Measurements from ENCODE around the gene GMDS.

The GMDS gene

DNA sequence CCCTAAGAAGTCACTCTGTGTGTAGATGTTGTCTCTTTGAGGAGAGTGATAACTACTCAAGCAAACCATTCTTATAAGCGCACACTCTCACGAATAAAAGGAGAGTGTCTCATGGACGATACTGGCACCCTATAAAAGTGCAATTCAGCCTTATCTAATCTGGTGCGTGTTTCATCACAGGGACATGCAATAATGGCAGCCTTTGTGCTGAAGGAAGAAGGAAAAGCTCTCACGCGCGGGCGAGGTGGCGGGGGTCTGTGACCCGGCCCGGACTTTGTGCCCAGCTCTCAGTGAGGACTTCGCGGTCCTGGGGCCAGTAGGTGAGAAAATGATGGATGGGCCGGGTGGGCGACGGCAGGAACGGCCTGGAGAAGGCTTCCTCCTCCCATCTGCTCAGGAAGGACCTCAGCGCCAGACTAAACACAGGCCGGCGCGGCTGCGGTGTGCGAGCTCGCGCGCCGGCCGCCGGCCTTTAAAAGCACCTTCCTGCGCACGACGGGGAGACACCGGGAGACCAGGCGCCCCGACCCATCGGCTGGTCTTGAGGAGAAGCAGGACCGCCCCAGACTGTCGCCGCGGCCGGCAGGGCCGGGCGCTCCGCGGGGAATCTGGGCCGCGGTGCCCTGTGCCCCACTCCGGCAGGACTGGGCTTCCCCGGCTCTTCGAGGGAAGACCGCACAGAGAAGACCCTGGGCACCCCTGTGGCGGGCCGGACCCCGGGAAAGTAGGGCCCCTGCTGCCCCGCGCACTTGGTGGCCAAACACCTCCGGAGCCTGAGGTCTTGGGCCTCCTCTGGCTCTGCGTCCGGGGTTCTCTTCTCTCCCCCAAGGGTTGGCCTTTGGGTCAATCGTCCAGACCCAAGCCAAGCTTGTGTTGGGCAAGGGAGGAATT, 644.0 kb downstream of the GMDS start:
- no peak for DNase-seq (ENCODE audit: low read depth)

DNA sequence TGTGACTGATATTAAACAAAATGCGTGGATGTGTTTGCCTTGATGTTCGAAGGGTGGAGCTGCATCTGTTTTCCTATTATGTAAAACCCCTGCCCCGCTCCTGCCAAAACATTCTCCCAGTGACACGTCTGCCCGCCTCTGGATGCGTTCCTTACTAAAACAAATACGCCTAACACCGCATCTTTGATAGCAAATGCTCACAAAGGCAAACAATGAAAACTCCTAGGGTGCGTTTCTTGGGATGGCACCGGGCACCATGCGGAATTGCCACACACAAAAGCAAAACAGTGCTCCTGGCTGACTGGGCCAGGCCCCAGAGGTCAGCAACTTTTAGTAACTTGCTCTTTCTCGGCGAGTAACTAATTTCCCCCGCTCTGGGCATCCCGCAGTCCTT, 644.6 kb downstream of the GMDS start:
- DNase-seq (ENCODE audit: low read depth): no peak

DNA sequence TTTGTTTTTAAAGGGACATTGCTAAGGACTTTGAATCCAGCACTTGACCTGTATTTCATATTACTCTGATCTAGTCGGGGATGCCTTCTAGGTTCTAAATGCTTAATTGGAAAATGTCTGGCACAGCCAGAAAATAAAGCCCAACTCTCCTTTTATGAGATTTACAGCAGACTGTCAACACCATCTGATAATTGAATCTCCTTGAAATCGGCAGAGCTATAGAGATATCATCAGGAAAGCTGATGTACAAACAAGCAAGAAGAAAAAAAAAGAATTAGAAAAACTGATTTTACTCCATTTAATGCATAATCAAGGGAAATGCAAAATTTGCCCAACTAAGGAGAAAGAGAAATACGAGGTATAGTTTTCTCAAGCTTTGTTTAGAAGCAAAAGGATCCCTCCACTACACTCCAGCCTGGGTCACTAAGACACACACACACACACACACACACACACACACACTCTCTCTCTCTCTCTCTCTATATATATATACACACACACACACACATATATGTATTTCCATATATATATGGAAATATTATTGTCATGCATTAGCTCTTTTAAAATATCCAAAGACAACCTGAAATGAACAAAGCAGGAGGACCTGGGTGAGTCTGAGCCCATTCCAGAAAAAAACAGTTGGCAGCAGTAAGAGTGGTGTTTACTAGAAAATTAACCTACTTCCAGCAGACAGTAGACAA, 645.2 kb downstream of the GMDS start:
- DNase-seq (ENCODE audit: low read depth): no peak

DNA sequence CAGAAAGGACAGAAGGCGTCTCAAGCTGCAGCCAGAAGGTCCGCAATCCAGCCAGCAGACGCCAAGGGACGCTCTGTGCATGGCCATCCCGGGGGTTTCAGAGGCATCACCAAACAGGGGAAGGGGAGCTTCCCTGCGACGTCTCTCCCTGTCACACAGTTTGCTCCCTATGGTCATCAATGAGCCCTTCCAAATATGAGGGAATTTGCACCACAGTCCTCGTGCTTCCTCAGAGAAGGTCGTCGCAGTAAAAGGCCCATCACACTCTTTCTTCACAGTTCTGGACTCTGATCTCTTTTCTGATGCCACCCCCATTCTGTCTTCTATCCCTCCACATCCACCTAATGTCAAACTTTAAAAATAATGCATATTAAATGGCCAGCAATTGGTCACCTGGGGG, 645.9 kb downstream of the GMDS start:
- no peak for DNase-seq (ENCODE audit: low read depth)

DNA sequence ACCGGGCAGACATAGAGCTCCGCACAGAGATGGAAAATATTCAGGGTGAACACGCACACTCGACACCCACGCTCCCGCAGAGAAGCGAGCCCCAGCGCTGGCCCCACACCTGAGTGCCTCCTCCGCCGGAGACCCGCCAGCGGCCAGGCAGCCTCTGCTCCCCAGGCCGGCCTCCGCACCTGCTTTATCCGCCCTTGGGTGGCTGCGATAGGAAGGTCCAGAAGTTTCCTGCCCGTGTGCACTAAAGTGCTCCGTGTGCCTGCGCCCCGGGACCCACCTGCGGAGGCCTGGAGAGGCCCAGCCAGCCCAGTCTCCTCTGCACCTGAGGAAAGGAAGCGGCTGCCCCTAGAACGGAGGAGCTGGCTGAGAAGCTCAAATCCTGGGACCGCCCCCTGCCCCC, 646.5 kb downstream of the GMDS start:
- no peak for DNase-seq (ENCODE audit: low read depth)

DNA sequence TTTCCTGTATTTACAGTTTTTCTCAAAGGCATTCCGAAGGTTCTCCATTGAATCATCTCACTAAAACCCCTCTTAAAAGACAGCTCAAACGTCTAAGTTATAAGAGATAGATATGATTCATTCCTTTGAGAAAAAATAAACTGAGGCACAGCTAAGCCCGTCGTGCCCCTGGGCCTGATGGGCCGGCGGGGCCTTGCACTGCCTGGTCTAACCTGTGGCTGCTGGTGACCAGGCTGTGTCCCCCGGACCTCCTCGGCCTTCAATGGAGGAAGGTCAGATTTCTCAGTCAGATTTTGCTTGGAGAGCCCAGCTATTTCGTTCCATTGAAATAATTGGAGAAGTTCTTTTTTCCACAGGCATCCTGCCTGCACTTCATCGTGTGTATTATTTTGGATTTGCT, 647.0 kb downstream of the GMDS start:
- no peak for DNase-seq (ENCODE audit: low read depth)

DNA sequence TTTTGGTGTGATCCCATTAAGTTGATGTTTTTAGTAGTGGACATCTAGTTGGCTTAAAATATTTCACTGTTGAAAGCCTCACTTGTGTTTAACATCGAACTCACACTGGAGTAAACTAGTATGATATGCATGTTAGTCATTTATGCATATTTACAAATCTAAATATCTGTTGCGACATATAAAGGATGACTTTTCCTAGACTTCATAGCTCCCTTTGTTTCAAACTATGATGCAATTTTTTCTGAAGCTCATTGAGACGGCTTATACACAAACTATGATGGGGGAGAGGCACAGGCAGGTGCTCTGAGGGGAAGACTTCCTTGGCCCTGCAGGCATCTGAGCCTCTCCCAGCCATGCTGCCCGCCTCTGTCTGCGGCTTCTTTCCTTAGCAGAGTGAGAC, 647.5 kb downstream of the GMDS start:
- DNase-seq (ENCODE audit: low read depth): no peak

DNA sequence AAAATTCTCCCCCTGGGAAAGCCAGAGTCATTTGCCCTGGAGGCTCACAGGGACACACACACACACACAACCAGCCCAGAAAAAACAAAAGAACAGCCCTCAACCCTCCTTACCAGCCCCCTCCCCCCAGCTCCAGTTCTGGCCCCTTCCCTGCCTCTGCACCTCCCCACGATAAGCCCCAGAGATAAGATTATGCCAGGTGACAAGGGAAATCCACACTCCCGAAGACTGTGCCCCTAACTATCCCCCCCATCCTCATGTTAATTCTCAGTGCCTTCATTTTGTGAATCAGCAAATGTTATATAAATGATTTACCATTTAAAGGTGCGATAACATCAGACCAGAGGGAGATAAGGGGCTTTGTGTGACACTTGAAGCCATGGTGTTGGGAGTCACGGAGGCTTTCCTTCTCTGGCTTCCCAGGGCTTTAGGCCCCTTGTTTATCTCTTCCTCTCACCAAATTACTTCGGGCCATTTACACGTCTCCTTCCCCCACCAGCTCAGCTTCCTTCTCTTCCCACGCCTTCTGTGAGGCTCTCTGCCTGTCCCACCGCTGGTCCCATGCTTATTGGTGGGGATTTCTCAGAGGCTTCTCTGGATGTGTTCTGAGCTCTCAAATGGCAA, 648.2 kb downstream of the GMDS start:
- no peak for DNase-seq (ENCODE audit: low read depth)

DNA sequence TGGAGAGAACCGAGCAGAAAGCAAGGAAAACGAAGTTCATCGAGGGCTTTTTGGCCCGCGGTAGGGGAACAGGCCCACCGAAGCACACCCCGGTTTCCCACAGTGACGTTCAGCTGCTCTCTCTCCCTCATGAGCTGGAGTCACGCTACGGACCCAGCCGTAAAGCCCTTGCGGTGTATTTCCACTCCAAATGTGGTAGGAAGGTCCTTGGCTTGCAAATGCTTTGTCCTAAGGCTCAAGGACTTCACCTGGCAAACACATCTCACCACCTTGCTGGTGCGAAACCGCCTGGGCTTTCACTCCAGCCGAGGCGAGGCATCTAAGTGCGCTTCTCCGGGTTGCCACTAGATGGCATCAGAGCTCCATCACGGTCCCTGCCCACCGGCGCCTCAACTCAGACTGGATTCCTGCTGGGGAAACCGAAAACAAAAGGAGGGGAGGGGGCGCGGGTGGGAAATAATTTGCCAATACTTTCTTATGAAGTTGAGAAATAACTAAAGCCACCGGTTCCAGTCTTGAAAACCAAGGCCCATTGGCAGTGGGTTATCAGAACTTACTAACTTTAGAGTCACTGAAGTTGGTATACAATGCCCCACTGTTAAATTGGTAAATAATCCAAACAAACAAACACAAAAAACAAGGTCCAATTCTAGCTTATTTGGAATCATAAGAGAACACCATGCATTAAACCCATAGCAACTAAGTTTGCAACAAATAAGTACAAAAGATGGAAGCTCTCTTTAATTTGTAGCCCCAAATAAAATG, 649.1 kb downstream of the GMDS start:
- no peak for DNase-seq (ENCODE audit: low read depth)

DNA sequence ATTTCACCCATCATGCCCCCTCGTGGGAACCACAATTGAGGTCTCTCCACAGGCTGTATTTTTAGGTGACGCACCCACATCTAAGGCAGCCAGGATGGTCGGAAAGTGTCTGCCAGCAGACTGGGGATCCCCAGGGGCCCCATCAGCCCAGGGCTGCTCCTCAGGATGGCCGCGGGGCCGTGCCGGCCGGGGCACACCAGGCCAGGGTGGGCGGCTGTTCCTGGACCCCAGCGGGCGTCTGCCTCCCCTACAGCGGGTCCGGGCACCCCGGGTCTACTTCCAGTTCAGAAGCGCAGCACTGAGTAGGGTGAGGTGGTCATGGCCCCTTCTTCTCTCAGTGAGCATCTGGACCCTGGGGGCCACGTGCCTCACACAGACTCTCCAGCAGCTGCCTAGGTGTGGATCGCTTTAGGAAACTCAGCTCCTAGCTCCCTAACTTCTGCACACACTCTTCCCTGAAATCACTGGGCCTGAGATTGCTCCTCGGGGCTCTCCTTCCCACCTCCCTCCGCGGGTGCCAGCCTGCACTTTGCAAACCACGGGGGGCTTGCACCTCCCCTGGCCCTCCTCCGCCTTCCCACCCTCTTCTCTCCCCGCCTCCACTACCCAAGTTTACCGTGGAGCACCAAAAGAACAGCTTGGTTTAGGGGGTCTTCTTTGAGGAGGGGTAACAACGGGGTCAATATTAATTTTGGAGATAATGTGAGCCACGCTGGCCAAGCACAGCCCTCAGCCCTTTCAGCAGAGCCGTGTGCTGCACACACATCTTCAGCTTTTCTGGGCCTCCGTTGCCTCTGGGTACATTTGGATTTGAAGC, 649.9 kb downstream of the GMDS start:
- DNase-seq (ENCODE audit: low read depth): no peak

DNA sequence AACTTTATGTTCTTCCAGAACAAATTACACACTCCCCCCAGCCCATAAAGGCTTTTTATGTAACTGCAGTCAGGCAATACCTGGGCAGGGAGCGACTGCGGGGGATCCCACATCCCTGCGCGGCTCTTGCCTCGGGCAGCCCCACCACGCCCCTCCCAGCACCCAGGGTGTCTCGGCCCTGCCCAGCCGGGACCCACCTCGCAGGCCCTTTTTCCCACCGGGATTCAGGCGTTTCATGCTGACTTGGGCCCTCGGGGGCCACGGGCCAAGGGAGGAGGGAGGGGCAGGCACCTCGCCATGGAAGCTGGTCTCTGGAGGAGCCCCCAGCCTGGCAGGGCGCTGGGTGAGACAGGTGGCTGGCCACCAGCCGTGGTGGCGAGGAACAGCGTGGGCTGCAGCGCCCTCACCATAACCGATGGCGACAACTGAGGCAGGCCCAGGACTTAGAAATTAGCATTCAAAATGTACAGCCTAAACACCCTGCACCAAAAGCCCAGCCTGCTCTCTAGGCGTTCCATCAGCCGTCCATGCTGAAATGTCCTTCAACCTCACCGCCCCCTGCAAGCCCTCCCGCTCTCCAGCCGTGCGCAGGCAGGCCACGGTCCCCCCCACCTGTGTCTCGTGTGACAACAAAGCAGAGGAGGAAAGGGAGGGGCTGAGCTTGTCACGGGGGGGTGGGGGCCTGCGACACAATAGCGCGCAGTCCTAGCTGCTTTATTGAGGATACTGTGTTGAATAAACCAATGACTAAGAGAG, 650.8 kb downstream of the GMDS start:
- no peak for DNase-seq (ENCODE audit: low read depth)

DNA sequence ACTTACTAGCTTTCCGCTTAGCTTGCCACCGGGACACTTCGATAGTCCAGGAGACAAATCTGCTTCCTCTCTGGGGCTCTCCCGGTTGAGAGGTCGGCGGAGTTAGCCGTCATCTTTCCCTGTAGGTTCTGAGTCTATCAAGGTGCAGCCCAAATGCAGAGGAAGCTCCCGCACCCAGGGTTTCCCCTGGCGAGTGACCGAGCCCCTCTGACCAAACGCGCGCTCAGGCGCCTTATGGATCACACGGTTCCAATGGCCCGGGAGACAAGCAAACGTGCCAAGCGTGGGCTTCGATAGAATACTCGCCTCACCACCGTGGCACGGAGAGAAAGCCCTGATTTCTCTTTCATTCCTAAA, 651.5 kb downstream of the GMDS start:
- no peak for DNase-seq (ENCODE audit: low read depth)

DNA sequence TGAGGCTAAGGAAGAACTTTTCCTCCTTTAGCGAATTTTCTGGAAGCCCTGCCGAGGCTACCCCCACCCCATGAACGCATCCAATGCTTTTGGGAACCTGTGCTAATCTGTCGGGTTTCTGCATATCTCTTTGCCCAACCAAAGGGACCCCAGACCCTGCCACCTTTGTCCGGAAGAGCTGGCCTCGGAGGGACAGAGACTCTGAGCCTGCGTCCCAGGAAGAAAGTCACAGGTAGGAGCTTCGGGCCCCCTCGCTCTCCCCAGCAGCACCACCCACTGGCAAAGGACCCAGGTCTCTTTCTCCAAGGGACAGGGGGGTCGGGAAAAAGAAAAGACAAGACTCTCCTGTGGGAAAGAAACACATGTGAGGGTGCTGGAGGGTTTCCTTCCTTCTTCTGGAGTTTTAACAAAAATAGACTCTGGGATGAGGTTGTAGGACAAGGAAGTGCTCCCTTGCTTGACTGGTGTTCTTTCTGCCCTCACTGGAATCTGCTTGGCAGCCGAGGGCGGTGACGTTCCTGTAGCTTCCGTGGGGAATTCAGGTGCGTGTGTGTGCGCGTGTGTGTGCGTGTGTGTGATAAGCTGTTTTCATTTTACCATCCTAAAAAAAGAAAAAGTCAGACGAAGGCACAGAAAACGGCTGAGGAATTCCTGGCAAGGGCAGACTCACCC, 652.0 kb downstream of the GMDS start:
- no peak for DNase-seq (ENCODE audit: low read depth)

DNA sequence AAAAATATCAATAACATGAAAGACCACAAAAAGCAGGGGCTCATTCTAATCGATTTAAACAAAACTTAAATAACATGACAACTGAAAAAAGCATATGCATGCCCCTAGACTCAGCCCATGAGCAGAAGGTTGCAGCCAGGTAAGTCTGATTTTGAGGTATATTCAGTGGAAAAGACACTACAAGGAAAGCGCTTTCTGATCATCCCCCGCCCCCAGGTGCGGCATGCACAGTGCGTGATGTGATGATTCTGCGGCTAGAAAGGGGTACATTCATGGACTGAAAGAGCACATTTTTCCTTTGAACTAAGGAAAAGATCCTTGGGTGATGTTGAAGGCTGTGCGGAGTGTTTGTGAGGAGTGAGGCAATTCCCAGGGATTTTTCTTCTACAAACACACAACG, 652.6 kb downstream of the GMDS start:
- DNase-seq (ENCODE audit: low read depth): no peak

DNA sequence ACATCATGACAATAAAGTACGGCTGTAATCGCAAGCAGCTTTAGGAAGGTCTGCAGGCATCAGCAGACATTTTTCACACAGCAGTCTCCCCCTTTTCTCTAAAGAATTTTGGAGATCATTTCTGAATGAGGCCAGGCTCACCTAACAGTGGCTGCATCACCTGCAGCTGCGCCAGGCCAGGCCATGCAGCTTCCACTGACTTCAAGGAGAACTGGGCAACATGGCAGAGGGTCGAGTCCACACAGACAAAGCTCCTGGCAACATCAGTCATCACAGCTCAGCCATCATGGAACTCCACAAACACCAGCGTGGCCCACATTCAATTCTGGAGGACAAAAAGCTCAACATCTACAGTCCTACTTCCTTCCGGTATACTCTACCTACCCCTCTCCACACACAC, 653.5 kb downstream of the GMDS start:
- no peak for DNase-seq (ENCODE audit: low read depth)

DNA sequence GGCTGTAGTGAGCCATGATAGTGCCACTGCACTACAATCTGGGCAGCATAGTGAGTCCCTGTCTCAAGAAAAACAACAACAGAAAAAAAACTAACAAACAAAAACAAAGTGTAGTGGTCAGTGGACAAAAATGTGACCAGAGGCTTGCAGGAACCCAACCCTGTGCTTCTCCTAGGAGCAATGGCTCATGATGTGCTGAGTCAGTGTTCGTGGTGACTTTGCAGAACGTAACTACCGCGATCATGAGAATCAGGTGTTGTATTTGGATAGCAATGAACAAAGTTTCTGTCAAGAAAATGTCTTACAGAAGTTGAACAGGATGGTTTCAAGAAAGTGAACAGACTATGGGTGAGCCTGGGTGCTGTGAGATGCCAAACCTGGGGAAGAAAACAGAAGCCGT, 654.2 kb downstream of the GMDS start:
- DNase-seq (ENCODE audit: low read depth): no peak

DNA sequence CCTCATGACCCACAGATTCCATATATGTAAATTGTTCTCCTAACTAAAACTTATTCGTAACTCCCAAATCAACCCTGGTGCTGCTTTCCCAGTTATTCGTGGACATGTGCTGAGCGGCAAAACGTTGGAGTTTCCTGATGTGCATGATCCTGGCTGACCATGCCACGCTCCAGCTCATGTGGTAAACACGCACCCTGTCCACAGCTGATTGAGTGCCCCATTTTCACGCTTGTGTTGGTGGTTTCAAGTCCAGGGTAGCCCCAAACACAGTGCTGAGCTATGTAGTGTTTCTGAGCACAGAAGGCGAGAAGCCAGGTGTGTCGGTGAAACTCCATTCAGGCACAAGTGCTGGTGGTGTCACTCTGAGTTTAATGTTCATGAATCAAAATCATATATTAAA, 654.8 kb downstream of the GMDS start:
- DNase-seq (ENCODE audit: low read depth): no peak

DNA sequence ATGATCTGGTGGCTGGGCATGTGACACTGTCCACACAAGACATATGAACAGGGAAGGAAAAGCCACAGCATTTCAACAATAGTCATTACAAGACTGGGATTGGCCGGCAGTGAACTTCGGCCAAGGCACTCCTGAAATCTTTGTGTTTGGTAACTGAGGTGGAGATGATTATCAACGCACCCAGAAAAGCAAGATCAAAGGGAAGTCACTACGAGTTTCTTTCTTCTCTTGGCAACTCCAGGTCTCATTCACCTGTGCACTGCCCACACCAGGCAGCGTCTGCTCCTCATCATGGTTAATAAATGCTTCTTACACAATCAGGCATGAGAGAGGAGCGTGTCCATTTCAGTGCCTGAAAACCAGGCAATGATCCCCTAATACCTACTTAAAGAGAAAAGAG, 656.2 kb downstream of the GMDS start:
- DNase-seq (ENCODE audit: low read depth): no peak

DNA sequence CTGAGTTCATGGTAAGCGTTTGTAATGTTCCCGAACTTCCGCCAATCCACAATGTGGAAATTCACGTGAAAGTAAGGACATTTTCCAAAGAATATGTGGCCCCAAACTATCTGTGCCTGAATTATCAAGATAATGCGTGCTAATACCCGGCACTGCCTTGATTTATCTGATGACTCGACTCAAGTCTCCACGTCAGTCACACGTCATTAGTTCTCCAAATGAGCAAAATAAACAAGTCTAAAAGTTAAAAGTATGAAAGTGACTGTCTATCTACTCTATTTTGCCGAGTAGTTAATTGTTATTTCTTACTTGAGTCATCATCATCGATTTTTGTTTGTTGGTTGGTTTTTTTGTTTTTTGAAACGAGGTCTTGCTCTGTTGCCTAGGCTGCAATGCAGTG, 657.4 kb downstream of the GMDS start:
- DNase-seq (ENCODE audit: low read depth): no peak

DNA sequence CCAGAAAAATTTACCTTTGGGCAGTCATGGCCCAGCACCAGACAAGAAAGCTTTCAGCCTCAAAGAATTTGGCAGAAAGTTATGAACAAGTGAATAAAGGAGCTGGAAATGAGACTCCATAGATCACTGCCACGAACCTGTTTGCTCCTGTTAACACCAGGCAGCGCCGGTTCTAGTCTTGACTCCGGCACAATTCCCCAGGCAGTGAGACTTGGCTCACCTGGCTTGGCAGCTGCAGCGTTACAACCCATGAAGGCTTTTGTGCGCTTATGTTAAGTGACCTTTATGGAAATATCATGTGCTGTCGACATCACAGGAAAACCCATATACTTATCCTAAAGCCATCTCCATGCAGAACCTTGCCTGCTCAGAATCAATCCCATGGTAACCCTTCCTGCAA, 657.9 kb downstream of the GMDS start:
- DNase-seq (ENCODE audit: low read depth): no peak

Measured in fibroblast of the conjunctiva (primary cell).